ENCODE results near the gene CLEC4G. TPM values are rescaled to one million over a fixed set of nuclear protein-coding genes. Genes with fewer than 3 reads are reported as not detected.

Gene CLEC4G
- total RNA-seq, 2 experiments from 2014 or later, result not detected

GRCh38 chr19:7706188-7706954 is 25.5 kb downstream of the CLEC4G start:
- H3K36me3 Mint-ChIP-seq (ENCODE audit: low read depth), result no peaks in the 10 kb centered on the region
- H3K4me1 Mint-ChIP-seq, result peaks cover 34% of the 10 kb centered on the region
- H3K9me3 Mint-ChIP-seq, result no peaks in the 10 kb centered on the region
- peak overlapping the region; percentile 34 for H3K4me3 Mint-ChIP-seq
- peaks cover 7% of the 10 kb centered on the region for H3K27me3 Mint-ChIP-seq
- peak overlapping the region; percentile 92 for H3K27ac Mint-ChIP-seq
- CTCF ChIA-PET, result interaction anchor here (3.2 kb wide), 1 partner anchor 26 kb away, joined by 10 read pairs; the partner anchor contains the start of gene TRAPPC5
- POLR2A ChIA-PET, result no interaction called here
- no peak for DNase-seq

- Mint-ChIP-seq H3K36me3 (ENCODE audit: low read depth) (no peaks in the 10 kb centered on the region), H3K4me1 (peaks cover 32% of the 10 kb centered on the region), H3K27me3 (peaks cover 7% of the 10 kb centered on the region), H3K27ac (peak overlapping the region; percentile 92), H3K4me3 (peak overlapping the region; percentile 34), H3K9me3 (no peaks in the 10 kb centered on the region)
- peak; percentile 78 for DNase-seq
- POLR2A ChIA-PET, result interaction anchor here (1.1 kb wide), 1 partner anchor 21 kb away, joined by 3 read pairs; no protein-coding TSS in a partner anchor
- CTCF ChIA-PET, result interaction anchor here (3.2 kb wide), 1 partner anchor 25 kb away, joined by 10 read pairs; the partner anchor contains the start of gene TRAPPC5
Measured at GRCh38 chr19:7705387-7706187, 26.3 kb downstream of the CLEC4G start.

DNA sequence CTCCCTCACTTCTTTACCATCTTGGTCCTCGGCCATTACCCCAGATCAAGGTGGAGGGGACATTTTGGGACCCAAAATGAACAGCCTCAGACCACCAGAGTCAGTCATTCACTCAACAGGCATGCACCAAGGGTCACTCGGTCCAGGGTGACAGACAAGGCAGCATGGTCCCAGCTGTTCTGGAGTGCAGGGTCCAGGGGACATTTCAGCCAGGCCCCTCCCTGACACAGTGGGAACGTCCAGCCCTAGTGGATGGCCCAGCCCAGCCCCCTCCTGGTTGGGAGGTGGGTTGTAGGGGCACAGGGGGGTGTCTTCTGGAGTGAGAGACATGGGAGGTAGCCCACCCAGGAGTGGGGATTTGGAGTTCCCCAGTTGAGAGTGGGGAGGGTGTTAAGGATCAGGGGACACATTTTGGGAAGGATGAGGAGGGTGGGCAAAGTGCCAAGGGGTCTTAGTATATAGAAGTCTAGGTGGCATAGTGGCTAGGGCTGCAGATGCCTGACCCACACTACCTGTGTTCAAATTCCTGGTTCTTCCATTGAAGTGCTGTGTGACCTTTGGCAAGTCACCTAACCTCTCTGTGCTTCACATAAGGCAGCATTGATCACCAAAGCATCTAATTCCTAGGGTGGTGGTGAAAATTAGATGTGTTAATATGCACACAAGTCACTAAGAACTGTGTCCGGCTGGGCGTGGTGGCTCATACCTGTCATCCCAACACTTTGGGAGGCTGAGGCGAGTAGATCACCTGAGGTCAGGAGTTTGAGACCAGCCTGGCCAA is 27.4 kb downstream of the CLEC4G start:
- no peak for DNase-seq
- Mint-ChIP-seq H3K4me3 (no peak overlapping the region), H3K9me3 (no peaks in the 10 kb centered on the region), H3K27ac (peak overlapping the region; percentile 60), H3K36me3 (ENCODE audit: low read depth) (no peaks in the 10 kb centered on the region), H3K4me1 (peaks cover 30% of the 10 kb centered on the region), H3K27me3 (peaks cover 7% of the 10 kb centered on the region)
- ChIA-PET POLR2A (interaction anchor here (1.1 kb wide), 1 partner anchor 20 kb away, joined by 3 read pairs; no protein-coding TSS in a partner anchor), CTCF (interaction anchor here (0.7 to 3.2 kb wide), 2 partner anchors 19 to 24 kb away, joined by 4 to 10 read pairs; partner anchors contain the start of gene TRAPPC5)

GRCh38 chr19:7703332-7703731 is 28.6 kb downstream of the CLEC4G start:
- H3K4me3 Mint-ChIP-seq, result no peak overlapping the region
- H3K27me3 Mint-ChIP-seq, result peaks cover 12% of the 10 kb centered on the region
- H3K27ac Mint-ChIP-seq, result peak overlapping the region; percentile 54
- peaks cover 33% of the 10 kb centered on the region for H3K4me1 Mint-ChIP-seq
- no peaks in the 10 kb centered on the region for H3K36me3 Mint-ChIP-seq (ENCODE audit: low read depth)
- ChIA-PET CTCF (interaction anchor here (0.6 to 3.2 kb wide), 3 partner anchors 23 to 313 kb away, joined by 3 to 10 read pairs (median 3); partner anchors contain the start of gene TRAPPC5), POLR2A (no interaction called here)
- no peak for DNase-seq
- no peaks in the 10 kb centered on the region for H3K9me3 Mint-ChIP-seq

DNA sequence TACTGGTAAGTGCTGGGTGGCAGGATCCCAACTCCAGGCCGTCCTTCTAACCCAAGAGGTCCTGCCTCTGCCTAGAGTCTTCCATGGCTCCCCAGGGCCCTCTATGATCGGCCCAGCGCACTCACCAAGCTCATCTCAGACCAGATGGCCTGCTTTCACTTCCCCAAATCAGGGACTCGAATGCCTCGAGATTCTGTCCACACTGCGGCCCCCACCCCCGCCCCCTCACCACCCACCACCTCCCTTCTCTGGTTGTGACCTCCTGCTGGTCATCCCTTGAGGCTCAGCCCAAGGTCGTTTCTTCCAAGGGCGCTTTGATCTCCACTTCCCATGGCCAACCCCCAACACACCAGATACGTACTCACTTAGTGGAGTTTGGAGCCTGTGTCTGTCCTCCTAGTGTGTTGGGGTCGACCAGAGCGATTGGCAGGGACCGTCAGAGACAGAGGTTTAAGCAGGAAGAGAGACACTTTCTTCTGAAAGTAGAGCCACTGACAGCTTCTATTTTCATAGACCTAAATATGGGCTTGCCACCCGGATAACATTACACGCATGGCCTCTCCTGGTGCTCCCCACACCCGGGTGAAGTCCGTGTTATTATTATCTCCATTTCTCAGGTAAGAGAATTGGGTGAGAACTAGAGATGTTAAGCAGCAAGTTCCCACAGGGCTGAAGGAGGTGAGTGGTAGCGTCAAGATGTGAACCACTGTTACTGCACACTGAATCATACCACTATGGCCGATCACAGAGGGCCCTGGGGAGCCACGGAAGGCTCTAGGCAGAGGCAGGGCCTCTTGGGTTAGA is 30.1 kb downstream of the CLEC4G start, which contains the start of gene FCER2:
TSS of gene FCER2 (minus strand) at position 478 of the 804 bp plus-strand sequence. CDS start 2,371 bp downstream, outside the sequence.
- ChIA-PET CTCF (interaction anchor here (0.6 to 1.9 kb wide), 3 partner anchors 16 to 108 kb away, joined by 3 to 7 read pairs (median 3); partner anchors contain the start of gene TRAPPC5), POLR2A (interaction anchor here (0.6 kb wide), 1 partner anchor 812 kb away, joined by 9 read pairs; the partner anchor contains the start of gene ZNF414)
- Mint-ChIP-seq H3K36me3 (ENCODE audit: low read depth) (no peaks in the 10 kb centered on the region), H3K27ac (peak within 1 kb of the TSS; percentile 51), H3K4me3 (no peak within 1 kb of the TSS), H3K4me1 (peaks cover 28% of the 10 kb centered on the region), H3K27me3 (peaks cover 12% of the 10 kb centered on the region), H3K9me3 (no peaks in the 10 kb centered on the region)
- no peak for DNase-seq

- ChIA-PET CTCF (interaction anchor here (1.0 to 1.9 kb wide), 2 partner anchors 15 to 20 kb away, joined by 3 to 7 read pairs; partner anchors contain the start of gene TRAPPC5), POLR2A (interaction anchor here (0.6 kb wide), 1 partner anchor 813 kb away, joined by 9 read pairs; the partner anchor contains the start of gene ZNF414)
- DNase-seq, result no peak
- Mint-ChIP-seq H3K36me3 (ENCODE audit: low read depth) (no peaks in the 10 kb centered on the region), H3K4me1 (peaks cover 21% of the 10 kb centered on the region), H3K4me3 (no peak overlapping the region), H3K27ac (no peak overlapping the region), H3K27me3 (peaks cover 15% of the 10 kb centered on the region), H3K9me3 (no peaks in the 10 kb centered on the region)
Measured at GRCh38 chr19:7701049-7701653, 30.8 kb downstream of the CLEC4G start.

GRCh38 chr19:7699417-7700401 is 32.2 kb downstream of the CLEC4G start:
- no peak for DNase-seq
- no peak overlapping the region for H3K4me3 Mint-ChIP-seq
- ChIA-PET CTCF (interaction anchor here (0.6 to 1.1 kb wide), 3 partner anchors 12 to 100 kb away, joined by 3 to 6 read pairs (median 3); partner anchors contain the start of gene TRAPPC5), POLR2A (no interaction called here)
- H3K36me3 Mint-ChIP-seq (ENCODE audit: low read depth), result no peaks in the 10 kb centered on the region
- peaks cover 15% of the 10 kb centered on the region for H3K27me3 Mint-ChIP-seq
- no peak overlapping the region for H3K27ac Mint-ChIP-seq
- peaks cover 7% of the 10 kb centered on the region for H3K4me1 Mint-ChIP-seq
- H3K9me3 Mint-ChIP-seq, result no peaks in the 10 kb centered on the region

DNA sequence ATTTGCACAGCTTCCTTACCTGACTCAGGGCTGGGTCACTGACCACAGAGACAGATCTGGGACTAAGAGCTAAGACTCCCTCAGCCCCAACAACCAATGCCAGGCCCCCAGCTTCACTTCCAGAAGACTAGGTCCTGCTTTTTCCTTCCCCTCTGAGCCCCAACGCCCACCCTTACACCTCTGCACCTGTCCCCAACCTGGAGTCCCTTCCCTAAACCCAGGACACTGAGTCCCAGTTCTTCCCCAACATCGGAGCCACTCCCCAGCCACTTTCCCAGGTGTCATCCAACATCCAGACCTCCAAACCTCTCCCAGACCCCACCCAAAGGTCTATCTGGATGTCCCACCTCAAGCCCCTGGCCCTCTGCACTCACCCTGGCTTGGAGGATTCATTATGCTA is 32.9 kb downstream of the CLEC4G start:
- H3K4me3 Mint-ChIP-seq, result no peak overlapping the region
- H3K27ac Mint-ChIP-seq, result no peak overlapping the region

GRCh38 chr19:7698583-7698982 is 33.3 kb downstream of the CLEC4G start:
- ChIA-PET POLR2A (no interaction called here), CTCF (interaction anchor here (0.6 to 1.9 kb wide), 4 partner anchors 18 to 154 kb away, joined by 3 to 6 read pairs (median 3); partner anchors contain the start of gene TRAPPC5)
- Mint-ChIP-seq H3K27me3 (peaks cover 12% of the 10 kb centered on the region), H3K4me3 (no peak overlapping the region), H3K36me3 (ENCODE audit: low read depth) (no peaks in the 10 kb centered on the region), H3K4me1 (peaks cover 3% of the 10 kb centered on the region), H3K27ac (no peak overlapping the region), H3K9me3 (no peaks in the 10 kb centered on the region)
- no peak for DNase-seq

More for the DNA sequence above, 32.9 kb downstream of the CLEC4G start:
- peaks cover 3% of the 10 kb centered on the region for H3K4me1 Mint-ChIP-seq
- peaks cover 15% of the 10 kb centered on the region for H3K27me3 Mint-ChIP-seq
- ChIA-PET CTCF (interaction anchor here (1.1 to 1.9 kb wide), 2 partner anchors 18 to 101 kb away, joined by 3 to 6 read pairs; partner anchors contain the start of gene TRAPPC5), POLR2A (no interaction called here)
- H3K36me3 Mint-ChIP-seq (ENCODE audit: low read depth), result no peaks in the 10 kb centered on the region
- no peaks in the 10 kb centered on the region for H3K9me3 Mint-ChIP-seq
- no peak for DNase-seq

DNA sequence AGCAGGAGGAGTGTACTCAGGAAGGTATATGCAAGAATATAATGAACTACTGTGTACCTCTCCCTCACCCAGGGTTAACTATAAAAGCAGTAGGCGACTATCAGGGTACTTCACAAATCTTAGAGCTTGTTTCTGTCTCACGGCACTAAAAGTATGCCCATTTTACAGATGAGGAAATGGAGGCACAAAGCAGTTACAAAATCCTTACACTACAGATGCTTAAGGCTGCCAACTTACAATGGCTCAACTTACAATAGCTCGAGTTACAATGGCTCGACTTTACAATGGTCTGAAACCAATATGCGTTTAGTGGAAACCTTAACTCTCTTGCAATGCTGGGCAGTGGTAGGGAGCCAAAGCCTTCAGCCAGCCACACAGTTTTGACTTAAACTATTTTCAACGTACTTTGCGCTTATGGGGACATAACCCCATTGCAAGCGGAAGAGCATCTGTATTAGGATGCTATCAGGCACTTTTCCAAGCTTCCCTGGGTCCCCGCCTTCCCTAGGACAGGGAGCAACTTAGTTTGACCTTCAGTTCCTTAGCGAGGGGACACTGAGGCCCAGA is 34.1 kb downstream of the CLEC4G start:
- peaks cover 3% of the 10 kb centered on the region for H3K4me1 Mint-ChIP-seq
- no peaks in the 10 kb centered on the region for H3K9me3 Mint-ChIP-seq
- H3K27me3 Mint-ChIP-seq, result peaks cover 8% of the 10 kb centered on the region
- H3K27ac Mint-ChIP-seq, result no peak overlapping the region
- H3K4me3 Mint-ChIP-seq, result no peak overlapping the region
- no peaks in the 10 kb centered on the region for H3K36me3 Mint-ChIP-seq (ENCODE audit: low read depth)
- DNase-seq, result no peak
- POLR2A ChIA-PET, result interaction anchor here (0.6 kb wide), 1 partner anchor 102 kb away, joined by 3 read pairs; no protein-coding TSS in a partner anchor
- CTCF ChIA-PET, result interaction anchor here (1.3 to 1.9 kb wide), 2 partner anchors 17 to 74 kb away, joined by 3 to 6 read pairs; partner anchors contain the start of gene TRAPPC5

Measured in activated CD4-positive, alpha-beta T cell treated with anti-CD3 and anti-CD28 coated beads, Interleukin-2, amount 10 ng/mL, durations not matched to agents 7 days and 5 days (primary cell).